Measurements from ENCODE around the gene EEF2KMT.
"Not testable (repeated sequence)": the region's sequence is repeated elsewhere in the genome, so short reads cannot be mapped to it uniquely, and the experiment has no call there.

Gene EEF2KMT

GRCh38 chr16:5097470-5098220, at the start of gene EEF2KMT:
Gene EEF2KMT (minus strand): TSS chr16:5097795. CDS start chr16:5097739, 56 bp downstream.
- peak; percentile 94 to 96 (median 95) for DNase-seq (ENCODE audit: low read depth in 2 of 3, low spot score in 1 of 3)

GRCh38 chr16:5144621-5144956, 47.0 kb upstream of the EEF2KMT start:
- not testable (repeated sequence) for DNase-seq (ENCODE audit: low read depth in 2 of 3, low spot score in 1 of 3)

- DNase-seq (ENCODE audit: low read depth in 2 of 3, low spot score in 1 of 3), result no peak
Observed at GRCh38 chr16:5143761-5144620, 46.4 kb upstream of the EEF2KMT start.

GRCh38 chr16:5140151-5140550, 42.6 kb upstream of the EEF2KMT start:
- DNase-seq (ENCODE audit: low read depth in 2 of 3, low spot score in 1 of 3), result not testable (repeated sequence)

- not testable (repeated sequence) for DNase-seq (ENCODE audit: low read depth in 2 of 3, low spot score in 1 of 3)
Observed at GRCh38 chr16:5134739-5135452, 37.3 kb upstream of the EEF2KMT start.

- not testable (repeated sequence) for DNase-seq (ENCODE audit: low read depth in 2 of 3, low spot score in 1 of 3)
Observed at GRCh38 chr16:5132915-5133600, 35.5 kb upstream of the EEF2KMT start.

GRCh38 chr16:5131467-5132004, 33.9 kb upstream of the EEF2KMT start:
- not testable (repeated sequence) for DNase-seq (ENCODE audit: low read depth in 2 of 3, low spot score in 1 of 3)

GRCh38 chr16:5117300-5118087, 19.9 kb upstream of the EEF2KMT start:
- DNase-seq (ENCODE audit: low read depth in 2 of 3, low spot score in 1 of 3), result peak in 2 of 3 donors; percentile 8 to 12

GRCh38 chr16:5116780-5117295, 19.2 kb upstream of the EEF2KMT start:
- not testable (repeated sequence) for DNase-seq (ENCODE audit: low read depth in 2 of 3, low spot score in 1 of 3)

GRCh38 chr16:5110933-5111332, 13.3 kb upstream of the EEF2KMT start:
- not testable (repeated sequence) for DNase-seq (ENCODE audit: low read depth in 2 of 3, low spot score in 1 of 3)

GRCh38 chr16:5108505-5109158, 11.0 kb upstream of the EEF2KMT start:
- DNase-seq (ENCODE audit: low read depth in 2 of 3, low spot score in 1 of 3), result no peak

- not testable (repeated sequence) for DNase-seq (ENCODE audit: low read depth in 2 of 3, low spot score in 1 of 3)
Observed at GRCh38 chr16:5105039-5105438, 7.4 kb upstream of the EEF2KMT start.

GRCh38 chr16:5103296-5104032, 5.9 kb upstream of the EEF2KMT start:
- DNase-seq (ENCODE audit: low read depth in 2 of 3, low spot score in 1 of 3), result not testable (repeated sequence)

- DNase-seq (ENCODE audit: low read depth in 2 of 3, low spot score in 1 of 3), result not testable (repeated sequence)
Observed at GRCh38 chr16:5099174-5099573, 1.6 kb upstream of the EEF2KMT start.

GRCh38 chr16:5098221-5099159, 895 bp upstream of the EEF2KMT start:
- DNase-seq (ENCODE audit: low read depth in 2 of 3, low spot score in 1 of 3), result peak; percentile 48 to 62 (median 50)

- DNase-seq (ENCODE audit: low read depth in 2 of 3, low spot score in 1 of 3), result peak; percentile 12 to 15 (median 12)
Observed at GRCh38 chr16:5097061-5097469, 530 bp downstream of the EEF2KMT start.

GRCh38 chr16:5096437-5097060, 1.0 kb downstream of the EEF2KMT start:
- DNase-seq (ENCODE audit: low read depth in 2 of 3, low spot score in 1 of 3), result not testable (repeated sequence)
